ENCODE results near the gene ARMC12. TPM values are rescaled to one million over a fixed set of nuclear protein-coding genes. Genes with fewer than 3 reads are reported as not detected.

Gene ARMC12
- total RNA-seq, 1 donor: 0.45 TPM

GRCh38 chr6:35755278-35755924, 18.6 kb downstream of the ARMC12 start:
- DNase-seq (ENCODE audit: low read depth): no peak
- no peak for TF ChIP-seq CTCF (IDR thresholded peaks at IDR 0.05; ENCODE audit: insufficient read depth, low read length)
- no peak overlapping the region for H3K4me3 ChIP-seq (ENCODE audit: low read depth, low read length)

- TF ChIP-seq CTCF (IDR thresholded peaks at IDR 0.05; ENCODE audit: insufficient read depth, low read length): peak; percentile 57
- no peak overlapping the region for H3K4me3 ChIP-seq (ENCODE audit: low read depth, low read length)
- peak; percentile 38 for DNase-seq (ENCODE audit: low read depth)
Observed at GRCh38 chr6:35757456-35758123, 20.8 kb downstream of the ARMC12 start.

- no peak for DNase-seq (ENCODE audit: low read depth)
- TF ChIP-seq CTCF (IDR thresholded peaks at IDR 0.05; ENCODE audit: insufficient read depth, low read length): no peak
- no peak overlapping the region for H3K4me3 ChIP-seq (ENCODE audit: low read depth, low read length)
Observed at GRCh38 chr6:35759426-35759825, 22.6 kb downstream of the ARMC12 start.

GRCh38 chr6:35765739-35766138, 28.9 kb downstream of the ARMC12 start:
- TF ChIP-seq CTCF (IDR thresholded peaks at IDR 0.05; ENCODE audit: insufficient read depth, low read length): no peak
- no peak for DNase-seq (ENCODE audit: low read depth)
- H3K4me3 ChIP-seq (ENCODE audit: low read depth, low read length): no peak overlapping the region

GRCh38 chr6:35769211-35769610, 32.4 kb downstream of the ARMC12 start:
- DNase-seq (ENCODE audit: low read depth): no peak
- no peak overlapping the region for H3K4me3 ChIP-seq (ENCODE audit: low read depth, low read length)
- TF ChIP-seq CTCF (IDR thresholded peaks at IDR 0.05; ENCODE audit: insufficient read depth, low read length): no peak

- DNase-seq (ENCODE audit: low read depth): no peak
- TF ChIP-seq CTCF (IDR thresholded peaks at IDR 0.05; ENCODE audit: insufficient read depth, low read length): no peak
- H3K4me3 ChIP-seq (ENCODE audit: low read depth, low read length): no peak overlapping the region
Observed at GRCh38 chr6:35771343-35771627, 34.5 kb downstream of the ARMC12 start.
